ENCODE results near the gene CHCHD6. TPM values are rescaled to one million over a fixed set of nuclear protein-coding genes. Genes with fewer than 3 reads are reported as not detected.

Gene CHCHD6
- total RNA-seq, 2 experiments from 2014 or later: 8.7 to 9.3 TPM

DNA sequence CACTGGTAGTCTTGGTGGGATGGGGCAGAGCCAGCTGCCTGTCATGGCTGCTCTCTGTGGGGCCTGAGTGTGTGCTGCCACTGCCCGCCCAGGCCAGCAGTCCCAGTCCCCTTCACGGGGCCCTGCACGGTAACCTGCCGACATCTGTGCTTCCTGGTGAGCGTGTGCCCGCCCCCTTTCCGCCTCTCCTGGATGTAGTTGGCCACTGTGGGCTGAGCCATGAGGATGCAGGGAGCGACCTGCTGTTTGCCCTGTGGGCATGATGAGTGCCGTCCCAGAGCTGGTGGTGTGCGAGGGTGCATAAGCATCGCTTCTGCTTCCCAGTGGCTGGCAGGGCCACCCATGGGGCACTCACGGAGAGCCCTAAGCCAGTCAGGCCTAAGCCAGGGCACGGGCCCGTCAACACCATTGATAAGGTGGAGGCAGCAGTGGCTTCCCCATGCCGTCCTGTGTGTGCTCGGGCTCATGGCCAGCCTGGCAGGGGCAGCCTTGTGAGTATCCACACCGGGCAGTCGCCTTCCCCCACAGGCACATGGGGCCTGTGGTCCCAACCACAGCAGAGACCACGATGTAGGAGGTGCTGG is 293.5 kb downstream of the CHCHD6 start:
- no peak overlapping the region for H3K27ac Mint-ChIP-seq
- no peaks in the 10 kb centered on the region for H3K27me3 ChIP-seq (ENCODE audit: control insufficient read depth in 1 of 2, insufficient read depth in 2 of 2, low read length in 2 of 2)
- no peaks in the 10 kb centered on the region for H3K4me1 ChIP-seq (ENCODE audit: insufficient read depth, low read length)
- no peak overlapping the region for H3K4me3 Mint-ChIP-seq
- TF ChIP-seq, protein P1, sequence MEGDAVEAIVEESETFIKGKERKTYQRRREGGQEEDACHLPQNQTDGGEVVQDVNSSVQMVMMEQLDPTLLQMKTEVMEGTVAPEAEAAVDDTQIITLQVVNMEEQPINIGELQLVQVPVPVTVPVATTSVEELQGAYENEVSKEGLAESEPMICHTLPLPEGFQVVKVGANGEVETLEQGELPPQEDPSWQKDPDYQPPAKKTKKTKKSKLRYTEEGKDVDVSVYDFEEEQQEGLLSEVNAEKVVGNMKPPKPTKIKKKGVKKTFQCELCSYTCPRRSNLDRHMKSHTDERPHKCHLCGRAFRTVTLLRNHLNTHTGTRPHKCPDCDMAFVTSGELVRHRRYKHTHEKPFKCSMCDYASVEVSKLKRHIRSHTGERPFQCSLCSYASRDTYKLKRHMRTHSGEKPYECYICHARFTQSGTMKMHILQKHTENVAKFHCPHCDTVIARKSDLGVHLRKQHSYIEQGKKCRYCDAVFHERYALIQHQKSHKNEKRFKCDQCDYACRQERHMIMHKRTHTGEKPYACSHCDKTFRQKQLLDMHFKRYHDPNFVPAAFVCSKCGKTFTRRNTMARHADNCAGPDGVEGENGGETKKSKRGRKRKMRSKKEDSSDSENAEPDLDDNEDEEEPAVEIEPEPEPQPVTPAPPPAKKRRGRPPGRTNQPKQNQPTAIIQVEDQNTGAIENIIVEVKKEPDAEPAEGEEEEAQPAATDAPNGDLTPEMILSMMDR (IDR thresholded peaks at IDR 0.05): no peak
- no peaks in the 10 kb centered on the region for H3K27me3 Mint-ChIP-seq
- H3K27ac ChIP-seq (ENCODE audit: low read depth in 1 of 2, low read length in 2 of 2): no peak overlapping the region
- no peak overlapping the region for H3K4me3 ChIP-seq (ENCODE audit: low read length)
- intact Hi-C loops (cut with DNase I, micrococcal nuclease): no loop called here
- no peaks in the 10 kb centered on the region for H3K36me3 ChIP-seq (ENCODE audit: insufficient read depth, low read length)
- H3K36me3 Mint-ChIP-seq (ENCODE audit: low read depth): no peaks in the 10 kb centered on the region
- ATAC-seq (ENCODE audit: poor library complexity): no peak
- ChIA-PET POLR2A (no interaction called here), CTCF (no interaction called here)
- H3K9me3 ChIP-seq (ENCODE audit: control insufficient read depth in 1 of 2, insufficient read depth in 1 of 2, low read length in 2 of 2): no peaks in the 10 kb centered on the region
- H3K9me3 Mint-ChIP-seq: no peaks in the 10 kb centered on the region
- no peaks in the 10 kb centered on the region for H3K4me1 Mint-ChIP-seq (ENCODE audit: low read depth)
- DNase-seq: no peak

DNA sequence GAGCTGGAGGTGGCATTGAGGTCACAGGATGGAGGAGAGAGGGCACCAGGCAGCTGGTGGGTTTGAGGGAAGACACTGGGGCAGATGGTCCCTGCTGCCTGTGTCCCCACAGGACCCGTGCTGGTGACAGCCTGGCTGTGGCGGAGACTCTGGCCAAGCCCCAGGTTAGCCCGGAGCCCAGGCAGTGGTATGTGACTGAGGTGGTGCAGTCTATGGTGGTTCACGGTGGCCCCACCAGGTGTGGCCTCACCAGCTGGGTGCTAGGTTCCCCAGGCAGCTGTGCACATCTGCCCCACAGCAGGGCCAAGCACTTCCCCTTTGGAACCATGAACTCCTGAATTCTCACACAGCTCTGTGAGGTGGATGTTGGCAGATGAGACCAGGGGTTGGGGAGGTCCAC is 294.3 kb downstream of the CHCHD6 start:
- Histone ChIP-seq H3K9me3 (ENCODE audit: control insufficient read depth in 1 of 2, insufficient read depth in 1 of 2, low read length in 2 of 2) (no peaks in the 10 kb centered on the region), H3K4me3 (ENCODE audit: low read length) (no peak overlapping the region), H3K36me3 (ENCODE audit: insufficient read depth, low read length) (no peaks in the 10 kb centered on the region), H3K4me1 (ENCODE audit: insufficient read depth, low read length) (no peaks in the 10 kb centered on the region), H3K27me3 (ENCODE audit: control insufficient read depth in 1 of 2, insufficient read depth in 2 of 2, low read length in 2 of 2) (no peaks in the 10 kb centered on the region), H3K27ac (ENCODE audit: low read depth in 1 of 2, low read length in 2 of 2) (no peak overlapping the region)
- Mint-ChIP-seq H3K36me3 (ENCODE audit: low read depth) (no peaks in the 10 kb centered on the region), H3K27ac (no peak overlapping the region), H3K4me3 (no peak overlapping the region), H3K27me3 (no peaks in the 10 kb centered on the region), H3K4me1 (ENCODE audit: low read depth) (no peaks in the 10 kb centered on the region), H3K9me3 (no peaks in the 10 kb centered on the region)
- POLR2A ChIA-PET: no interaction called here
- intact Hi-C loops (cut with DNase I, micrococcal nuclease): no loop called here
- TF ChIP-seq, protein P1 (IDR thresholded peaks at IDR 0.05): no peak
- CTCF ChIA-PET: no interaction called here
- no peak for DNase-seq
- no peak for ATAC-seq (ENCODE audit: poor library complexity)

DNA sequence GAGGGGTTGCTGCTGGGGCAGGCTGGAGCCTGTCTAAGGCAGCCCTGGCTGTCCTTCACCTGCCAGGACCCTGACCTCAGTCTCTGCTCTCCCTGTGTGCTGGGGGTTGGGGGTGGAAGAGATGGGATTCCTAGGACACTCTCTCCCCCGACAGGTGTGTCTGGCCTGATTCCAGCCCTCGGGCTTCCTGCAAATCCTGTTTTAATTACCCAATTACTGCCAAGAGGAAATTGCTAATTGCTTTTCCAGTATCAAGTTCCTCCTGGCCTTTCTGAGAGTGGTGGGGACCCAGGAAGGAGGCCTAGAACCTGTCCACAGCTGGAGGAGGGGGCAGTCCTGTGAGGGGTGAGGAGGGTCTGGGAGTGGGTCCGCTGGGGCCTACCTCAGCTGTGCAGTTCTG is 294.7 kb downstream of the CHCHD6 start:
- Mint-ChIP-seq H3K4me1 (ENCODE audit: low read depth) (no peaks in the 10 kb centered on the region), H3K9me3 (no peaks in the 10 kb centered on the region), H3K27me3 (no peaks in the 10 kb centered on the region), H3K36me3 (ENCODE audit: low read depth) (no peaks in the 10 kb centered on the region), H3K27ac (no peak overlapping the region), H3K4me3 (no peak overlapping the region)
- H3K4me3 ChIP-seq (ENCODE audit: low read length): no peak overlapping the region
- ATAC-seq (ENCODE audit: poor library complexity) (no peak), DNase-seq (no peak)
- no peaks in the 10 kb centered on the region for H3K4me1 ChIP-seq (ENCODE audit: insufficient read depth, low read length)
- intact Hi-C loops (cut with DNase I, micrococcal nuclease): no loop called here
- POLR2A ChIA-PET: no interaction called here
- no peaks in the 10 kb centered on the region for H3K9me3 ChIP-seq (ENCODE audit: control insufficient read depth in 1 of 2, insufficient read depth in 1 of 2, low read length in 2 of 2)
- CTCF ChIA-PET: no interaction called here
- H3K36me3 ChIP-seq (ENCODE audit: insufficient read depth, low read length): no peaks in the 10 kb centered on the region
- H3K27ac ChIP-seq (ENCODE audit: low read depth in 1 of 2, low read length in 2 of 2): no peak overlapping the region
- TF ChIP-seq, protein P1 (IDR thresholded peaks at IDR 0.05): no peak
- H3K27me3 ChIP-seq (ENCODE audit: control insufficient read depth in 1 of 2, insufficient read depth in 2 of 2, low read length in 2 of 2): no peaks in the 10 kb centered on the region
